H1 (cell line): Measurements from ENCODE around the gene NEGR1. TPM values are rescaled to one million over a fixed set of nuclear protein-coding genes. Genes with fewer than 3 reads are reported as not detected.

Experiments
- CEBPB ChIP-seq: IDR thresholded peaks from 2 replicates; pipeline ENCODE4 v1.6.1; 2012; ENCODE audit warnings: low read depth, low read length
- GTF2F1 ChIP-seq: IDR thresholded peaks from 2 replicates; pipeline ENCODE4 v1.6.1; 2012; ENCODE audit warnings: low read depth, low read length, improper control_type of control experiment, borderline replicate concordance
- HDAC2 ChIP-seq, 2 experiments: fragments of 300-600 bp in 1 of 2; sonication (generic) in 1 of 2; IDR thresholded peaks; 2 replicates each; pipeline ENCODE4 v1.6.1; 2011 to 2012; ENCODE audit warnings: low read depth in 2 of 2, low read length in 2 of 2, mild to moderate bottlenecking in 2 of 2, moderate library complexity in 2 of 2, borderline replicate concordance in 1 of 2, inconsistent platforms in 1 of 2
- NANOG ChIP-seq: IDR thresholded peaks from 2 replicates; pipeline ENCODE4 v1.6.1; 2011; ENCODE audit warnings: low read length, low read depth, mild to moderate bottlenecking, inconsistent platforms; ENCODE audit not compliant: insufficient read depth, poor library complexity, severe bottlenecking
- POLR2A ChIP-seq, 2 experiments: IDR thresholded peaks; 1 replicate in 1 of 2; 2 replicates in 1 of 2; pipeline ENCODE4 v1.6.1; 2011; ENCODE audit warnings: low read depth in 2 of 2, low read length in 2 of 2, mild to moderate bottlenecking in 2 of 2; ENCODE audit errors: control extremely low read depth in 1 of 2
- TEAD4 ChIP-seq: IDR thresholded peaks from 2 replicates; pipeline ENCODE4 v1.6.1; 2012; ENCODE audit warnings: low read depth, low read length, inconsistent platforms, mixed read lengths
- polyA plus RNA-seq, 7 experiments: library from polyadenylated mRNA; depleted of rRNA in 3 of 7; stranded (reverse) in 5 of 7; unstranded in 2 of 7; fragments of >200 nt in 5 of 7; fragments of 200-250 nt in 2 of 7; gene quantifications; 1 replicate in 5 of 7; 2 replicates in 1 of 7; 4 replicates in 1 of 7; pipeline versions ENCODE4 v1.2.1 to v1.2.3, GENCODE V29; 2011 to 2013; ENCODE audit warnings: missing spikeins in 2 of 7, mixed read lengths in 2 of 7
- total RNA-seq: library from RNA; stranded (reverse); fragmentation: NEBNext Ultra II Directional; extraction: Animal tissue kit (Norgen Biotek cat#: 25700); gene quantifications from 2 replicates; pipeline ENCODE4 v1.2.1, GENCODE V29; 2021
- TF ChIP-seq, protein P1 (sequence below), 3 experiments: IDR thresholded peaks; 1 replicate in 2 of 3; 2 replicates in 1 of 3; pipeline versions ENCODE4 v1.5.1 to v1.6.1; 2011; ENCODE audit warnings: low read length in 3 of 3, mild to moderate bottlenecking in 3 of 3, inconsistent platforms in 2 of 3, low read depth in 1 of 3, moderate library complexity in 1 of 3; ENCODE audit not compliant: insufficient read depth in 1 of 3; ENCODE audit errors: control extremely low read depth in 1 of 3

NEGR1 gene
- total and polyA plus RNA-seq, 2 of the 8 experiments (the other 6 are each of a cell fraction or from before 2014, with no cell fraction given) = 0.71 to 1.3 TPM

DNA sequence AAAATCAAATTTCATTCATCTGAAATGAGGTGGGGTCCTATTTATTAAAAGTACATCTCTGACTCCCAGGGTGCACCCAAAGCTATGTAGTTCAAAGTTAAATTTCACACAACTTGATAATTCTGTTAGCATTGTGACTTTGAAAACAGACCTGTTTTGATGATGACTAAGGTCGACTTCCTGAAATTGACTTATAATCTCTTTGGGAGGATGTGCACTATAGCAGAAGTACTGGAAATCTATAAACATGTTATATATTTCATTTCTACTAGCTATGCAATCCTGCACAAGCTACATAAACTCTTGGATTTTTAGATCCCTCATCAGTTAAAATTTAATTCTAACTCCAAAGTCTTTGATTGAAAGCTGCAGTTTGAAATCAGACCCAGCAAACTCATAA, 507.6 kb downstream of the NEGR1 start (continued):
- TF ChIP-seq, protein P1, sequence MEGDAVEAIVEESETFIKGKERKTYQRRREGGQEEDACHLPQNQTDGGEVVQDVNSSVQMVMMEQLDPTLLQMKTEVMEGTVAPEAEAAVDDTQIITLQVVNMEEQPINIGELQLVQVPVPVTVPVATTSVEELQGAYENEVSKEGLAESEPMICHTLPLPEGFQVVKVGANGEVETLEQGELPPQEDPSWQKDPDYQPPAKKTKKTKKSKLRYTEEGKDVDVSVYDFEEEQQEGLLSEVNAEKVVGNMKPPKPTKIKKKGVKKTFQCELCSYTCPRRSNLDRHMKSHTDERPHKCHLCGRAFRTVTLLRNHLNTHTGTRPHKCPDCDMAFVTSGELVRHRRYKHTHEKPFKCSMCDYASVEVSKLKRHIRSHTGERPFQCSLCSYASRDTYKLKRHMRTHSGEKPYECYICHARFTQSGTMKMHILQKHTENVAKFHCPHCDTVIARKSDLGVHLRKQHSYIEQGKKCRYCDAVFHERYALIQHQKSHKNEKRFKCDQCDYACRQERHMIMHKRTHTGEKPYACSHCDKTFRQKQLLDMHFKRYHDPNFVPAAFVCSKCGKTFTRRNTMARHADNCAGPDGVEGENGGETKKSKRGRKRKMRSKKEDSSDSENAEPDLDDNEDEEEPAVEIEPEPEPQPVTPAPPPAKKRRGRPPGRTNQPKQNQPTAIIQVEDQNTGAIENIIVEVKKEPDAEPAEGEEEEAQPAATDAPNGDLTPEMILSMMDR (IDR thresholded peaks at IDR 0.05; ENCODE audit: control extremely low read depth in 1 of 3, insufficient read depth in 1 of 3, low read depth in 1 of 3, low read length in 3 of 3) = no peak
- no peak for TF ChIP-seq TEAD4
- no peak for TF ChIP-seq HDAC2 (IDR thresholded peaks at IDR 0.05; ENCODE audit: borderline replicate concordance in 1 of 2, low read depth in 2 of 2, low read length in 2 of 2)
- TF ChIP-seq POLR2A (IDR thresholded peaks at IDR 0.05; ENCODE audit: control extremely low read depth in 1 of 2, low read depth in 2 of 2, low read length in 2 of 2) = no peak
- no peak for TF ChIP-seq NANOG
- no peak for TF ChIP-seq CEBPB
- no peak for TF ChIP-seq GTF2F1
